HG02642 (cell line): ENCODE measurements around the gene STRA6.
"Not testable (repeated sequence)": the region's sequence is repeated elsewhere in the genome, so short reads cannot be mapped to it uniquely, and the experiment has no call there.

ENCODE experiments used
- ATAC-seq: cut with Tn5 transposase; IDR thresholded peaks from one replicate; pipeline ENCODE4 v1.9.1; 2021; ENCODE audit warnings: mild to moderate bottlenecking; ENCODE audit not compliant: unreplicated experiment, poor library complexity

Gene STRA6

DNA sequence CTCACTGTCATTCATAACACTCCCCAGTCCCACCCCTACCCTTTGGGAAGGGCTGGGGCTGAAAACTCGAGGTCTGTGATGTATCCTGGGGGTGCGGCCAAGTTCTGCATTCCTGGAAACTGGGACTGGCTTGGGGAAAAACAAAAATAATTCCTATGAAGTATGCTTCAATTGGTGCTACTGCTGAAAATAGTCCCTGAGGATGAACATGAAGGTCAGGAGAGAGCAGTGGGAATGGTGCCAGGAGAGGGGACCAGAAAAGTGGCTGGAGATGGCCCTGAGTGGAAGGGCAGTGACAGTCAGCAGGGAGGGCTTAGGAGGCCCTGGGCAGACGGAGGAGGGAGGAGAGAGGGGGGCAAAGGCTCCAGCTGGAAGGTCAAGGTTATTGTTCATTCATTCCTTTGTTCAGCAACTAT lies 33.9 kb downstream of the STRA6 start:
- ATAC-seq: no peak

DNA sequence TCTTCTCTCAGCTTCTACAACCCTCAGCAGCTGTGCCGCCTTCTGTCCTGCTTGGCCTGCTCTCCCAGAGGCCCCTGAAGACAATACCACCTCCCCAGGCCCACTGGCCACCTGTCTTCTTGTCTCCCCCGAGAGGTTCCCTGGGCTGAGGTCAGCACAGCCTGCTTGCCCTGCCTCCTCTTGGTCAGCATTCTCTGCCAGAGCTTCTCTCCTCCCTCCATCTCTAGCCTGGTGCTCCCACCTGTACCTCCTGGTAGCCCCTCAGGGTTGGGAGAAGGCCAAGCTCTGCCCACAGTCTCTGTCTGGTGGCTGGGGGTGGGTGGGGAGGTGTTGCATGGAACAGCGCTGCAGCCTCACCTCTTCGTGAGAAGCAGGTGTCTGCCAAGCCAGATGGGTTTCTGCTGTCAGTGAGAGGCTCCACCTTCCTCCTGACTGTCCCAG lies 34.7 kb downstream of the STRA6 start:
- no peak for ATAC-seq

DNA sequence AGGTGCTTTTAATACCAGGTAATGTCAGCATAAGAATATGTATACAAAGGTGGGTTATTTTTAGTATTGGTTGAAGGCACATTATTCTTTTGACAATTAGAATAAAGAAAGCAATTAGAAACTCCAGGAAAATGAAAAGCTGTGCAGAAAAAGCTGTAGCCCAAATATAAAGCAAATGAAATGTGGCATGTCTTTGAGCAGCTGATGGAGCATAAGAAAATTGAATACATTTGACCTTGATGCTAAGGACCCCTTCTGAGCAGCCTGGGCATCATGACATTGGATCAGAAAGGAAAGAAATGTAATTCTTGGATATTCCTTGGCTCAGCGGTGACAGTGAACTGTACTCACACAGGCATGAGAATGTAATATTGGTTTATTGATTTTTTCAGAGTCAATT lies 37.1 kb downstream of the STRA6 start:
- ATAC-seq: no peak

DNA sequence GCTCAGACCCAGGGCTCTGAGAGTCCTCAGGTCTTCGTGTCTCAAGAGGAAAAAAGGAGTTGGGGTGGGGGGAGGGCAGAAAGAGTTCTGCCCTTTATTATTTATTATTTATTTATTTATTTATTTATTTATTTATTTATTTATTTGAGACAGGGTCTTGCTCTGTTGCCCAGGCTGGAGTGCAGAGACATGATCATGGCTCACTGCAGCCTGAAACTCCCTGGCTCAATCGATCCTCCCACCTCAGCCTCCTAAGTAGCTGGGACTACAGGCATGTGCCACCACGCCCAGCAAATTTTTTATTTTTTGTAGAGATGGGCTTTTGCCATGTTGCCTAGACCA lies 40.4 kb downstream of the STRA6 start:
- ATAC-seq: not testable (repeated sequence)

DNA sequence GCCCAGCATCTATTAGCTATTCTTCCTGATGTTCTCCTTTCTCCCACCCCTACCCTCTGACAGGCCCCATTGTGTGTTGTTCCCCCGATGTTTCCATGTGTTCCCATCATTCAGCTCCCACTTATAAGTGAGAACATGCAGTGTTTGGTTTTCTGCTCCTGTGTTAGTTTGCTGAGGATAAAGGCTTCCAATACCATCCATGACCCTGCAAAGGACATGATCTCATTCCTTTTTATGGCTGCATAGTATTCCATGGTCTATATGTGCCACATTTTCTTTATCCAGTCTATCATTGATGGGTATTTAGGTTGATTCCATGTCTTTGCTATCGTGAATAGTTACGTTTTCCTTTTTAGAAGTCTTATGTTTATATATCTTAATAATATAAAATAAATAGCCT lies 42.2 kb downstream of the STRA6 start:
- not testable (repeated sequence) for ATAC-seq

DNA sequence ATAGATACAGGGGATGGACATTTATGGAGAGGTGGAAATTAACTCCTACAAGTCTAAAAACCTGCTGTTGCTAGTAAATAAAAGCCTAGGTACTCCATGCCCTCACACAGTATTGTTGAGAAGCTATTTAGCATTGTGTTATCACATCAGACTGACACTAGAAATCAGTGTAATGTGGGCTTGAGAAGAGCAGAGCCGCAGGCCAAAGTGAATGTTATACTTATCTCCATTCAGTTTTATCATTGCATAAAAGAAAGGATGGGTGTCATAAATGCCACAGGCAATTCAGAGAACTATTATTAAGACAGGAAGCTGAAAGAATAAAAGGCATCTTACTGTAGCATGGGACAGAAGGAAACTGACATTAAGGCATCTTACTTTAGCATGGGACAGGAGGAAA lies 42.8 kb downstream of the STRA6 start:
- ATAC-seq: no peak

DNA sequence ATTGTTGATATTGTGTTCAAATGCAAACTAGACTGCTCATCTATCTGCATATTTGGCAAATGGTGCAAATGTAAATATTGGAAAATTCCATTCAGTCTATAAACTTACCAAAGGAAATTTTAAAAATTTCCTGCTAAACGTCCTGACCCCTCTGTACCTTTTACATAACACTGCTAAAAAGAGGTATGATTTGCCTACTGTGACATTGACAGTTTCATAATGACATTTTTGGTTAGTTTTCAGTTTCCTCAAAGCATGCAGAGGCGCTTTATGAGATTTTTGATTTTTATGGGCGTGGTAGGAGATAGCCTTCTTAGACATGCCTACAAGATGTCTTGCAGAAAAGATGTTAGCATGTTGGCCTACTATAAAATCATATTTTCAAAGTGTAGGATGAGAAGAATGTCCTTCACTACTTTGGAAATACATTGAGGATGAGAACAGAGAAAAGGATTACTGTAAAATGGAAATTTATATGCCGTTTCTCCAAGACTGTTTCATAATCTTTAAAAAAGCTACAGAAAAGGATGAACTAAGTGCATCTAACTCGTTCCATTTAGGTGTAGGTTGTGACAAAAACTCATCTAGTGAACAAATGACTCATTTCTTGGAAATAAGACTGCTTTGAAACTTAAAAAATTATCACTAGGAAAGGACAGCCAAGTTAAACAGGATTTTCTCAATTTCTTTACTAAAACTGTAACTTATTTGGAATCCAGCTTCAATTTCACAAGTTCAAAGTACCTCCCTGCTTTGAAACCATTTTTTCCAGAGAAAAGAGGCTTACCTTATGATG lies 43.5 kb downstream of the STRA6 start:
- peak; percentile 65 for ATAC-seq

DNA sequence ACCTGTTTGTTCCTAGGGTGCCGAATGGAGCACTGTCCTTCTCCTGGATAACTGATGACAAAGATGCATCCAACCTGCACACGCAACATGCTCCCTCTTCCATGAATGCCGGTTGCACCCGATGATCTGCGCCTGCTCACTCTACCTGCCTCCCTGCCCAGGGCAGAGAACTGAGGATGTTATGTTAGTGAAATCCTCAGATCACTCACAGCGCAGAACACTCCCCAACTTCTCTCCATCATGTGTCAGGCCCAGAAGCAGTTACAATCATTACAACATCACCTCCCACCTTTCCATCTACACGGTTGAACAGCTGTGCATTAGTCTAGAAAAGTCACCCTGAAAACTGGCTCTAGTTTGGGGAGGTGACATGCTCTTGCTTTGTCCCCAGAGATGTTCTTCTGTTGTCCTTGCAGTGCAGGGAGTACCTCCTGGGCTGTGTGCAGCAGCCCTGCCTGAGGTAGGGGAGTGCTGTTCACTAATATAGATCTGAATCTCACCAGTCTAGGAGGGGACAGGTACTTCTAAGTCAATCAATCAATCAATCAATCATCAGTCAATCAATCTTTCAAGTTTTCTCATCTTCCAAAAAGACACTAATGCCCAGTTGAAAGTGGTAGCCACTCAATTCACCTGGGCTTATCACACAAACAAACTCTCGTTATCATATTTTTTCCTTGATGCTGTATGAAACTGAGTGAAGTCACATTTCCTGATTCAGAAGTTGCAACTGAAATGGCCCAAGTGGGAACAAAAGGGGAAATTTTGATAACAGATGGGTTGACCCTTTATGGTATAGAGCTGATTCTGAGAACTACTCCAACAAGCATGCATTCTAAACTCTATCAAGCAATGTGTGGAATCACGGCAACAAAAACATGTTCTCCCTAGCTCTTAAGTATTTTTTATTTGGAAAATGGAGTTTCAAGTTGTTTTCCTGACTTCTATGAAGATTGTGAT lies 44.4 kb downstream of the STRA6 start:
- ATAC-seq: no peak

DNA sequence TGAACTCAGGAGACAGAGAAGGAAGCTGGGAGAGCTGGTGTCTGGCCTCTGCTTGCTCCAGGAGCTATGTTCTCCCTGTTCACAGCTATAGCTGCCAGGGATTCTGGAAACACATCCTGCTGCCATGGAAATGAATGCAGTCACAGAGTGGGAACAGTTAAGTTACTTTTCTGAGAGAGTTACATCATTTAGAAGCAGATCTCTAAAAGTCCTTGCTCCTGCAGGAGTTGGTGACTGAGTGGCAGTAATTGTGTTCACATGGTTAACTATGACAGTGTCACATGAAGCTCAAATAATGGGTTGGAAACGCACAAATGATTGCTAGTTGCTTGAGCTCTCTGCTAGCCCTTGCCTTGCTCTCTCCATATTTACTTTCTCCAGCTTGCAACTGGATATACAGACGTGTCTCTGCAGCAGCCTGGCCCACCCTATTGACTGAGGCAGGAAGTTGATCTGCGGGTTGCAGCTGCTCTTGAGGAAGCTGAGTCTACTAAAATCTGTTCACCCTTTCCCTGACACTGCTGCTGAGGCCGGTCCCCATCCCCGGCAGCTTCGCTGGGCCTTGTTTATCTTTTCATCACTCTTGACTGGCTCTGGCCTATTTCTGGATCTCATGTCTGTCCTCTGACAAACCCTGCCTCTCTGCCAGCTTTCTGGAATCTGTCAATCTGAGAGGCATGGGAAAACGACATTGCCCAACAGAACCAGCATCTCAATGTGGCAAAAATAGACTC lies 45.7 kb downstream of the STRA6 start:
- ATAC-seq: no peak

DNA sequence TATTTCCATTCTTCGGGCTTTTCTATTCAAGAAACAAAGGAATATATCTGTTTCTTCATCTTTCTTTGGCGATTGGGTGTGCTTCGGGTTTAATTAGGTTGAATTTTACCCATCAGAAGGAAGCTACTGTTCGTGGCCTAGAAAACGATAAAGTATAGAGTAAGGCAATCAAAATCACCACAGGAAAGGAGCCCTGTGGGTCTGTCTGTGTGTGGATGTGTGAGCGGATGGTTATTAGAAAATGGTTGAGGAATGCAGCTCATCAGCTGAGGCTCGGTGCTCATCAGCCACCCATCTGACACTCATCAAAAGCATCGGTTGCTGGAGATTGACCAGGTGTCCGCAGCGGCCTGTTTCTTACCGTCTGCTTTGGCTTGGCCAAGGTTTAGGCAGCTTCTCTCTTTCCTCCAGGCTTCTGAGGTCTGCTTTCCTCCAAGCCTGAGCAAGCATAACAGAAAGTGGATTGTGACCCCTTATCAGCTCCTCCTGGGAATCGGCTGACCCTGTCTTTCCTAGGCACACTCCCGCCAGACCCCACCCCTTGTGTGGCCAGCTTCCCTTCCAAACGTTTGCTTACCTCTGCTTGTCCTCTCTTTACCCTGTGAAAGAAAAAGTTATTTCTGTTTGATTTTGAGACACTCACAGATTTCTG lies 46.7 kb downstream of the STRA6 start:
- no peak for ATAC-seq

DNA sequence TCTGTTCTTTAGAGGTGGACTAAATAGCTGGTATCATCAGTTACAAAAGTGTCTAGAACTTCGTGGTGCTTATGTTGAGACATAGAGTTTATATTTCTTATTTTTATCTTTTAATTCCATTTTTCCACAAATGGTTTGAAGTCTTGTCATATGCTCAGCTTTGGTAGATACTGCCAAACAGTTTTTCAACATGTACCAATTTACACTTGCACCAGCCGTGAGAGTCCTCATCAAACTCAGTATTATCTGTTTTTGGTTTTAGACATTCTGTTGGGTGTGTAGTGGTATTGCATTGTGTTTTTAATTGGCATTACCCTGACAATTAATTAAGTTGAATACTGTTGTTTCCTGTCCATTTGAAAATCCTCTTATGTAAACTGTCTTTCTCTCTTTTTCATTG lies 55.5 kb downstream of the STRA6 start:
- no peak for ATAC-seq

DNA sequence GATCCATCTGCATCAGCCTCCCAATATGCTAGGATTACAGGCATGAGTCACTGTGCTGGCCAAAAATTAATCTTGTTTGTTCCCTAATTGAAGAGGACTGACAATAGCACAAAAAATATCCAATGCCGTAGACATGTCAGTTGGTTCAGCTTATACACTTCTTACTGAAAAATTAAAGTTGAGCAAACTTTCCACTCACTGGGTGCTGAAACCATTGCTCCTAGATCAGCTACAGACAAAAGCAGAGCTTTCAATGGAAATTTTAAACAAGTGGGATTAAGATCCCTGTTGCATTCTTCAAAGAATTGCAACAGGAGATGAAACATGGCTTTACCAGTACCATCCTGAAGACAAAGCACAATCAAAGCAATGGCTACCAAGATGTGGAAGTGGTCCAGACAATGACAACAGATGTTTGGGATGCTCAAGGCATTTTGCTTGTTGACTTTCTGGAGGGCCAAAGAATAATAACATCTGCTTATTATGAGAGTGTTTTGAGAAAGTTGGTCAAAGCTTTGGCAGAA lies 56.2 kb downstream of the STRA6 start:
- ATAC-seq: no peak

DNA sequence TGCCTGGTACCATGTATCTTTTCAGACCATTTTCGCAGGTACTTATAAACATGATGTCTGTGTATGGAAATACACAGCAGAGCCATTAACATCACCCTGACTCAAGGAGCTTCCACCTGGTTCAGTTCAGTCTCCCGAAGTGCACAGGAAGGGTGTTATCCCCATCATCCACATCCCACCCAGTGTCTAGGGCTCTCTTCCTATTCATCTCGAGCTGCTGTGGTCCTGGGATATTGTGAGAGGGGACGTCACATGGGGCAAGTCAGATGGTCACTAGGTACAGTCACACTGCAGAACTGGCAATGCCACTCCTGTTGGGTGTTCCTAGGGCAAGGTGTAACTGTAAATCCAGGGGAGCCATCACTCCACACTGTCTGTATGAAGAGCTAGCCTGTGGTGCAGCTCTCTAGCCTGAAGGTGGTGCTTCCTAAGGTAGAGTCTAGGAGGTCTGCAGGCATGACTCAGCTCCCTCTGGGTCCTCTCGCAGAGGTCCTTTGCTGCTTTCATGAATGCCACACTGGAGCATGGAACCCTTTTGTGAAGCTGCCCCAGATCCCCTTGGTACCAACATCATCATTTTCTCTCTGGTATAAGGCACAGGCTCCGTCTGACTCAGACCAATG lies 58.3 kb downstream of the STRA6 start:
- no peak for ATAC-seq

DNA sequence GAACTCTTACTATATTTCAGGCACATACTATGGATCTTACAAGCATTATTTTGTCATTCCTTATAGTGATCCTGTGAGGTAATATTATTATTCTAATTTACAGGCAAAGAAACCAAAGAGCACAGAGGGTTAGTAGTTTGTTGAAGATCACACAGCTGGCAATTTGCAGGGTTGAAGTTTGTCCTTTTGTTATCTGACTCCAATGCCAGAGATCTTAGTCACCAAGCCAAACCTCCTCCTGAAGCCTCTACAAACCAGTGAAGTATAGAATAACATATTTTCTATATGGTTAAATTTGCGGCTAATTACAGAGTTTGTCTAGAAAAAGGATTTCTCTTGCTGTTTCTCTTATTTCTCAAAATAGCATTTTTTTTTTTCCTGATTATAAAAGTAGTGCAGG lies 61.0 kb downstream of the STRA6 start:
- no peak for ATAC-seq

DNA sequence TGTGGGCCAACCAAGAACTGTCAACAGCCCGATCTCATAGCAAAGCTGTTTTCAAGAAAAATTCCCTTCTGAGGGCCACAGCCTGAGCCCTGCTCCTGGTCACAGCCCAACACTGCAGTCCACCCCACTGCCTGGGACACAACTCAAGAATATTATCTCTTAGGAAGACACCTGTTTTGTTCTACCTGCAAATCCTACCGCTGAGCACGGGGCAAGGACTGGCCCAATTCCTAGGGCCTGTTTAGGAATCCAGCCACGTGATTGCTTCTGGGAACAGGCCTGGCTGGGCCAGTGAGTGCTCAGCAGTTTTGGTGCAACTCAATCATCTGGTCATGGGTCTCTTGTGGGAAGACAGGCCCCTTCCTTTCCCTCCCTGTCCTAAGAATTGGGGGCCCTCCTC lies 63.9 kb downstream of the STRA6 start:
- ATAC-seq: no peak

DNA sequence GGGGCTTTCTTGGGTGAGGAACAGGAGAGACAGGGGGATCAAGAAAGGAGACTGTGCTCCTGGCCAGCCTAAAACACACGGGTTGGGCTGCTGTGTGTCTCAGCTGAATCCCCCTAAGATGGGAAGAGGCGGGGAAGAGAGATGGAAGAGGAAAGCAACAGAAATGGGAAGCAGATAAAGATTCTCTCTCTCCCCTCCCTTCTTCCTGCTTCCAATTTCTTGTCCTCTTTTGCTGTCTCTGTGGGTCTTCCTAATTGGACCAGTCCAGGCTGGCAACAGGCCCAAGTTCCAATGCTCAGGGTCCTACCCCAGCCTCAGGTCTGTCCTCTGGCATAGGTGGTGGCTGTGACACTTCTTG lies 65.1 kb downstream of the STRA6 start:
- ATAC-seq: no peak

DNA sequence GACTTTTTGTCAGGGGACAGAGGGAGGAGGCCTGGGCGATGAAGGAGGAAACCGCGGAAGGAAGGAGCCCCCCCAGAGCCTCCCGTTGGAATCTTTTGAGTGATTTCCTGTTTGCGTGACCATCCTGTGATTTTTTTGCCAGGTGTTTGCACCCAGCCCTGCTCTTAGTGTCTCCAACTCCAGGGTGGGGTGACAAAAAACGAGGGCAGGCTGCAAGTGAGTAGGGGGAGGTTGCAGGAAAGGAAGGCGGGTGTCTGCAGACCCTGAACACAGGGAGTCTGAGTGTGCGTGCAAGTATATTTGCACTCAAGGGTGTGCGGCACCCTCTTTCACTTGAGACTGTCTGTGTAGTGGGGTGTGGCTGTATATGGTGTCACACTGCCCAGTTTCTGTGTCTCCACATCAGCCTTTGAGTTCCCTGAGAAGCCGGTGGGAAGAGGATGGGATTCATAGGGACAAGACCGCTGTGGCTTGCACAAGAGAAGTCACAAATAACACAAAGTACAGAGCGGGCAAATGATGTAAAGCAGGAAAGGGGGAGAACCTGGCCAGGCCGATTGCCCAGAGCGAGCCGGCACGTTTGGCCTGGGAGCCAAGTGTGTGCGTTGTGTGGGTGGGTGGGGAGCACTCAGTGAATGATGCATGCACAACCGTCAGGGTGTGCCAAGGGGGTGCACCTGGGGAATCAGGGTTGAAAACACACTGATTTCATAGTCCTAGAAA lies 65.6 kb downstream of the STRA6 start:
- ATAC-seq: no peak

DNA sequence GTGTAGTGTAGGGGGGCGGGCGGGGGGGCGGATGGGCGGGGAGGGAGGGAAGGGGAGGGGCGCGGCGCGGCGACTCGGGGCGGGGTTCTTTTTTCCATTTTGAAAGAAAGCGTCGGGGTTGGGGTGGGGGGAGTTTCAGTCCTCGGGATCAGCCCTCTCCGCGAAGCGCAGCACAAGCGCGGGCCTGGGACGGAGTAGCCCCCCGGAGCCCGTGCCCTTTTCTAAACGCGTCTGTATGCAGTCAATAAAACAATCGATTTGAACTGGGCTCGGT lies 66.1 kb downstream of the STRA6 start:
- ATAC-seq: no peak

DNA sequence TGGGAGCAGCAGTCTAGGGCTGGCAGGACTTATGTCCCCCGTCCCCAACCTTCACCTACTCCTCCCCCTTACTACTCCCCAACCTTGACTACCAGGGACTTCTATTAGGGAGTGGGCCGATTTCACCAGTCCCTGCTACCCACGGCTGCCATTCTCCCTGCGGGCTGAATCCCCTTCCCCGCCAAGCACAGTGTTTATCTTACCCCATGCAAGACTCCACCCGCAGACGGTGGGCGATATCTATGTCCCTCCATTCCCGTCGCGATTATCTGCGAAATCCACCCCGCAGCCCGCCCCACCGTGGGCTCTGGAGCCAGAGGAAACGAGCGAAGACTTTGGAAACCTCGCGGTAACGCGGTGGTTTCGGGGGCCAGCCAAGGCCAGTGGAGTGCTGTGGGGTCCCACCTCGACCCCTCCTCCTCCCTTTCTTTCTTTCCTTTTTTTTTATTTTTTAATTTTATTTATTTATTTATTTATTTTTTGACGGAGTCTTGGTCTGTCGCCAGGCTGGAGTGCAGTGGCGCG lies 67.5 kb downstream of the STRA6 start:
- no peak for ATAC-seq
